HL-60 (cell line): Measurements from ENCODE around the gene DAZAP1.

Experiments used
- DNase-seq, 2 experiments: peaks; one replicate each; pipeline ENCODE4 v3.0.0-alpha.2; 2010 to 2020; ENCODE audit warnings: low read depth in 1 of 2, low spot score in 1 of 2
- H3K27ac ChIP-seq: fragments of 250-450 bp; sonication (Bioruptor Pico); replicated peaks from 2 replicates; pipeline ENCODE4 v1.5.1; 2020; ENCODE audit warnings: mild to moderate bottlenecking, moderate library complexity
- H3K27me3 ChIP-seq: fragments of 250-450 bp; sonication (Bioruptor Pico); 2 replicates; pipeline ENCODE4 v1.5.1; 2021; ENCODE audit warnings: mild to moderate bottlenecking, moderate library complexity; ENCODE audit not compliant: insufficient read depth, poor library complexity, severe bottlenecking
- H3K4me3 ChIP-seq: replicated peaks from 2 replicates; pipeline ENCODE4 v1.5.1; 2011; ENCODE audit warnings: mild to moderate bottlenecking, control low read depth, low read length; ENCODE audit not compliant: insufficient read depth
- GABPA ChIP-seq: IDR thresholded peaks from 2 replicates; pipeline ENCODE4 v1.6.1; 2012; ENCODE audit warnings: low read depth
- POLR2AphosphoS5 ChIP-seq: IDR thresholded peaks from 2 replicates; pipeline ENCODE4 v1.6.1; 2012; ENCODE audit warnings: low read depth
- REST ChIP-seq: IDR thresholded peaks from 2 replicates; pipeline ENCODE4 v1.6.1; 2012; ENCODE audit warnings: low read depth; ENCODE audit not compliant: insufficient replicate concordance
- SPI1 ChIP-seq: IDR thresholded peaks from 2 replicates; pipeline ENCODE4 v1.6.1; 2012; ENCODE audit warnings: low read depth, mild to moderate bottlenecking, borderline replicate concordance
- TF ChIP-seq, protein P1 (sequence below): IDR thresholded peaks from one replicate; pipeline ENCODE4 v1.5.1; 2011; ENCODE audit warnings: low read length, control low read depth, inconsistent platforms; ENCODE audit not compliant: insufficient read depth

Gene DAZAP1

DNA sequence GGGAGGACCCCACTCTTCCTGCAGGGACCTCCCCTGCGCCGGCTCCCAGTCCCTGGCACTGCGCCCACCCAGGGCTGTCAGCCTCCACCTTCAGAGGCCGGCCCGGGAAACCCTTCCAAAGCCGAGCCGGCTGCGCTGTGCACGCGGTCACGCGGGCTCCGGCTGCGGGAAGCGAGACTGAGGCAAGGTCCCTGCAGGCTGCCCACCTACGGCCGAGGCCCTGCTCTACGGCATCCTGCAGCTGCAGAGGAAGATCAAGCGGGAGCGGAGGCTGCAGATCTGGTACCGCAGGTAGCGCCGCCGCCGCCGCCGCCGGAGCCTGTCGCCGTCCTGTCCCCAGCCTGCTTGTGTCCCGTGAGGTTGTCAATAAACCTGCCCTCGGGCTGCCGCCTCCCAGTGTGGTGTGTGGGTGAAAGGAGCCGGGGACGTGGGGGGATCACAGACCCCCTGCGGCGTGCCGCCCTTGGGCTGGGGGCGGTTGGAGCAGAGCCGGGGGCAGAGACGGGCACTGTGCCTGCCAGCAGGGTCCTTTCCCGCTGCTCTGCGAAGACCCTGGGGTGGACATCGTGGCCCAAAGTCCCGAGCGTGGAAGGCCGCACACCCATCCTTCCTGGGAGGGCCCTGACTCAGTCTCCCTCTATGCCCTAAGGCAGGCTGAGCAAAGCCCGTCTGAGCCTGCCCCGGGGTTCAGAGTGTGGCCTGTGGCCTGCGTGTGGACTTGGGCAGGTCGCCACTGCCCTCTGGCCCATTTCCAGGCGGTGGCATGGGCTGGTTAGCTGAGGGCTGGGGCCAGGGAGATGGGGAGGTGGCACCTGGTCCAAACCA lies 12.0 kb upstream of the DAZAP1 start:
- Histone ChIP-seq H3K4me3 (no peak overlapping the region), H3K27me3 (peaks cover under 1% of the 10 kb centered on the region), H3K27ac (no peak overlapping the region)
- DNase-seq = no peak
- TF ChIP-seq GABPA = no peak
- TF ChIP-seq, protein P1, sequence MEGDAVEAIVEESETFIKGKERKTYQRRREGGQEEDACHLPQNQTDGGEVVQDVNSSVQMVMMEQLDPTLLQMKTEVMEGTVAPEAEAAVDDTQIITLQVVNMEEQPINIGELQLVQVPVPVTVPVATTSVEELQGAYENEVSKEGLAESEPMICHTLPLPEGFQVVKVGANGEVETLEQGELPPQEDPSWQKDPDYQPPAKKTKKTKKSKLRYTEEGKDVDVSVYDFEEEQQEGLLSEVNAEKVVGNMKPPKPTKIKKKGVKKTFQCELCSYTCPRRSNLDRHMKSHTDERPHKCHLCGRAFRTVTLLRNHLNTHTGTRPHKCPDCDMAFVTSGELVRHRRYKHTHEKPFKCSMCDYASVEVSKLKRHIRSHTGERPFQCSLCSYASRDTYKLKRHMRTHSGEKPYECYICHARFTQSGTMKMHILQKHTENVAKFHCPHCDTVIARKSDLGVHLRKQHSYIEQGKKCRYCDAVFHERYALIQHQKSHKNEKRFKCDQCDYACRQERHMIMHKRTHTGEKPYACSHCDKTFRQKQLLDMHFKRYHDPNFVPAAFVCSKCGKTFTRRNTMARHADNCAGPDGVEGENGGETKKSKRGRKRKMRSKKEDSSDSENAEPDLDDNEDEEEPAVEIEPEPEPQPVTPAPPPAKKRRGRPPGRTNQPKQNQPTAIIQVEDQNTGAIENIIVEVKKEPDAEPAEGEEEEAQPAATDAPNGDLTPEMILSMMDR = no peak
- TF ChIP-seq POLR2AphosphoS5 = no peak
- TF ChIP-seq SPI1 = no peak
- TF ChIP-seq REST = no peak

DNA sequence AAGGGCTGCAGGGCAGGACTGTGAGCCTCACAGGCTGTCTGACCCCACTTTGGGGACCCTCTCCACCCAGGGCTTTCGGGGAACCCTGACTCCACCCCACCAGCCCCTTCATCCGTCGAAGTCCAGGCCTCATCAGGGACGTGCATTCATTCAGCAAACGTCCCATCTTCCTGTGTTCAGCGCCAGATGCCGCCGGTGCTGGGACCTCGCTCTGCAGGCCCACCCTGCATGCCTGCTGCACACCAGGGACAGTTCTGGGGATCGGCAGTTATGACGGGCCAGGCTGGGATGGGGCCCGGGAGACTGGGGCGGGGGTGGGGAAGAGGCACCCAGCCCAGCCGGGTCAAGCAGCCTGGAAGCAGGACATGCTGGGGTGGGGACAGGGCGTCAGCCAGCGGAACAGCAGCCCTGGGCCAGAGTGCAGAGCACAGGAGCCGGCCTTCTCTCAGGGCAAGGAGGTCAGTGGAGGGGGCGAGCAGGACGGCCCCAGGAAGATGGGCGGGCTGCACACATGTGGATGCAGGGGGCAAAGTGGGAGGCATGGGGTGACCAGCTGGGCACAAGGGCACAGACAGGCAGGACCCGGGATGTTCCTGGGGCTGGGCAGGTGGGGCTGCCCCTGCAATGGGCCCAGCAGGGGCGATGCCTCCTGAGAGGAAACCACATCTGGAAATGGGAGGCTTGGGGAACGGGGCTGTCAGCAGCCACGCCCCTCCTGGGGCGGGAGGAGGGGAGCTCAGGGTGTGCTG lies 11.2 kb upstream of the DAZAP1 start:
- no peak for DNase-seq

GRCh38 chr19:1396768-1397679 lies 10.4 kb upstream of the DAZAP1 start:
- no peak for DNase-seq
- no peak overlapping the region for H3K27ac ChIP-seq
- TF ChIP-seq REST (no peak), POLR2AphosphoS5 (no peak), SPI1 (no peak), GABPA (no peak)
- TF ChIP-seq, protein P1 = no peak
- peaks cover 5% of the 10 kb centered on the region for H3K27me3 ChIP-seq
- no peak overlapping the region for H3K4me3 ChIP-seq

More for the DNA sequence above, 11.2 kb upstream of the DAZAP1 start:
- Histone ChIP-seq H3K4me3 (no peak overlapping the region), H3K27me3 (peaks cover 4% of the 10 kb centered on the region), H3K27ac (no peak overlapping the region)
- TF ChIP-seq GABPA = no peak
- no peak for TF ChIP-seq REST
